Endothelial cell of umbilical vein (primary cell): ENCODE data around the gene NMRAL1. TPM values are rescaled to one million over a fixed set of nuclear protein-coding genes. Genes with fewer than 3 reads are reported as not detected.

Experiments
- BruUV-seq: library from RNA; stranded (reverse); fragments of 400-500 nt; replicated peaks from 2 replicates; lab custom pipeline; 2021; lab: Mats Ljungman, UMichigan
- CTCF ChIA-PET: fragments of 300-600, 350-600 bp; sonication (Branson Sonifier 250); formaldehyde crosslinking; loops from one replicate; lab custom pipeline; 2021; ENCODE audit warnings: antibody characterized with exemption, inconsistent platforms; lab: Charles Lee
- POLR2A ChIA-PET: fragments of 300-600, 350-600 bp; sonication (Branson Sonifier 250); formaldehyde crosslinking; loops from one replicate; lab custom pipeline; 2021; ENCODE audit warnings: antibody characterized with exemption, inconsistent platforms; lab: Charles Lee
- DNase-seq: peaks from one replicate; pipeline ENCODE4 v3.0.0-alpha.2; 2011; ENCODE audit warnings: low read depth, low spot score
- FAIRE-seq: peaks from 2 replicates; lab custom pipeline; 2011; peaks lifted over from hg19 to GRCh38; lab: Jason Lieb, UNC
- H2AFZ ChIP-seq: 2 replicates; pipeline ENCODE4 v1.6.0; 2012; ENCODE audit warnings: low read depth, low read length, control low read depth, inconsistent platforms
- H3K27ac ChIP-seq: 2 replicates; pipeline ENCODE4 v1.5.1; 2011; ENCODE audit warnings: low read depth, mild to moderate bottlenecking, control low read depth, low read length, moderate library complexity; ENCODE audit not compliant: insufficient read depth
- H3K27me3 ChIP-seq, 2 experiments: 2 replicates each; pipeline versions ENCODE4 v1.6.0 to v1.6.1; 2011; ENCODE audit warnings: low read length in 2 of 2, mixed read lengths in 1 of 2; ENCODE audit not compliant: control insufficient read depth in 2 of 2, insufficient read depth in 2 of 2
- H3K36me3 ChIP-seq, 2 experiments: 2 replicates in 1 of 2; 3 replicates in 1 of 2; pipeline ENCODE4 v1.5.1; 2011; ENCODE audit warnings: low read length in 2 of 2, mild to moderate bottlenecking in 1 of 2, moderate library complexity in 1 of 2; ENCODE audit not compliant: control insufficient read depth in 2 of 2, insufficient read depth in 2 of 2; ENCODE audit errors: extremely low read depth in 1 of 2
- H3K4me1 ChIP-seq: 3 replicates; pipeline ENCODE4 v1.5.1; 2011; ENCODE audit warnings: mild to moderate bottlenecking, low read length; ENCODE audit not compliant: control insufficient read depth, insufficient read depth; ENCODE audit errors: extremely low read depth
- H3K4me2 ChIP-seq: 2 replicates; pipeline ENCODE4 v1.6.1; 2011; ENCODE audit warnings: low read length, control low read depth, mixed read lengths; ENCODE audit not compliant: insufficient read depth
- H3K4me3 ChIP-seq, 3 experiments: fragments of 200-600 bp in 1 of 3; sonication (generic), shearing (Covaris generic) in 1 of 3; replicated peaks in 1 of 3; 2 replicates each; pipeline ENCODE4 v1.5.1; 2011 to 2016; ENCODE audit warnings: control low read depth in 3 of 3, low read length in 3 of 3, mild to moderate bottlenecking in 2 of 3, inconsistent platforms in 1 of 3, low read depth in 1 of 3, moderate library complexity in 1 of 3; ENCODE audit not compliant: insufficient read depth in 1 of 3
- H3K79me2 ChIP-seq: 2 replicates; pipeline ENCODE4 v1.6.0; 2012; ENCODE audit warnings: low read length, inconsistent platforms; ENCODE audit not compliant: control insufficient read depth, insufficient read depth
- H3K9ac ChIP-seq: replicated peaks from 2 replicates; pipeline ENCODE3; 2011; ENCODE audit warnings: low read length, control low read depth; ENCODE audit not compliant: insufficient read depth; ENCODE audit errors: extremely low read depth
- H3K9me1 ChIP-seq: replicated peaks from 3 replicates; pipeline ENCODE4 v1.6.0; 2011; ENCODE audit warnings: mild to moderate bottlenecking, low read length; ENCODE audit not compliant: control insufficient read depth, insufficient read depth; ENCODE audit errors: extremely low read depth
- H3K9me3 ChIP-seq: replicated peaks from 2 replicates; pipeline ENCODE4 v1.5.1; 2012; ENCODE audit warnings: low read length, inconsistent platforms; ENCODE audit not compliant: control insufficient read depth, insufficient read depth
- H4K20me1 ChIP-seq: replicated peaks from 2 replicates; pipeline ENCODE3; 2011; ENCODE audit warnings: mild to moderate bottlenecking, low read length; ENCODE audit not compliant: control insufficient read depth, insufficient read depth; ENCODE audit errors: extremely low read depth
- EZH2 ChIP-seq: IDR thresholded peaks from 2 replicates; pipeline ENCODE4 v1.6.1; 2012; ENCODE audit warnings: borderline replicate concordance, low read depth, mild to moderate bottlenecking, moderate library complexity, low read length, inconsistent platforms; ENCODE audit not compliant: severe bottlenecking
- FOS ChIP-seq: IDR thresholded peaks from 2 replicates; pipeline ENCODE4 v1.6.1; 2011; ENCODE audit warnings: mild to moderate bottlenecking, low read length, moderate library complexity, borderline replicate concordance; ENCODE audit not compliant: insufficient read depth
- GATA2 ChIP-seq: IDR thresholded peaks from 2 replicates; pipeline ENCODE4 v1.7.0; 2011; ENCODE audit warnings: low read depth, mild to moderate bottlenecking, moderate library complexity, mixed read lengths, low read length; ENCODE audit not compliant: insufficient read length, insufficient read depth
- JUN ChIP-seq: IDR thresholded peaks from 2 replicates; pipeline ENCODE4 v1.6.1; 2011; ENCODE audit warnings: borderline replicate concordance, low read depth; ENCODE audit not compliant: insufficient read length, insufficient read depth
- MYC ChIP-seq: IDR thresholded peaks from one replicate; pipeline ENCODE4 v1.6.1; 2011; ENCODE audit warnings: mild to moderate bottlenecking, low read depth, low read length
- POLR2A ChIP-seq: IDR thresholded peaks from 2 replicates; pipeline ENCODE4 v1.6.1; 2012; ENCODE audit warnings: low read depth, mild to moderate bottlenecking, control low read depth, low read length
- POLR2AphosphoS5 ChIP-seq: IDR thresholded peaks from 2 replicates; pipeline ENCODE4 v1.6.1; 2012; ENCODE audit warnings: low read depth, mild to moderate bottlenecking, control low read depth, low read length, moderate library complexity; ENCODE audit not compliant: insufficient read depth
- dilution Hi-C: fragments of 300-500 bp; cut with MboI; formaldehyde crosslinking; loops from one replicate; pipeline ENCODE4 v1.15.0; 2019; ENCODE audit warnings: low sequenced_read_pairs; ENCODE audit not compliant: extremely low pct_ligation_motif_present
- intact Hi-C: fragments of 100-400 bp; cut with micrococcal nuclease; formaldehyde crosslinking; loops from one replicate; pipeline ENCODE4 v1.10.0; 2022
- polyA plus RNA-seq, 4 experiments: library from polyadenylated mRNA; depleted of rRNA in 3 of 4; stranded (reverse) in 3 of 4; unstranded in 1 of 4; fragments of >200 nt; gene quantifications; 2 replicates each; pipeline versions ENCODE4 v1.2.1 to v1.2.3, GENCODE V29; 2011 to 2012; ENCODE audit warnings: missing spikeins in 1 of 4
- small RNA-seq: library from RNA; depleted of rRNA; stranded (forward); fragments of <200 nt; gene quantifications from one replicate; pipeline ENCODE3, GENCODE V24; 2012; ENCODE audit warnings: low replicate concordance, low read depth; ENCODE audit not compliant: insufficient read depth, insufficient read length
- total RNA-seq: library from RNA; stranded (reverse); gene quantifications from 2 replicates; pipeline ENCODE4 v1.2.3, GENCODE V29; 2021
- TF ChIP-seq, protein P1 (sequence below): IDR thresholded peaks from 2 replicates; pipeline ENCODE4 v1.6.1; 2011; ENCODE audit not compliant: insufficient read depth, insufficient read length
- TF ChIP-seq, protein P2 (sequence below), 2 donors: IDR thresholded peaks; 1 replicate in 1 of 2; 2 replicates in 1 of 2; pipeline ENCODE4 v1.5.1; 2011; ENCODE audit warnings: low read length in 2 of 2, mild to moderate bottlenecking in 2 of 2, moderate library complexity in 2 of 2, control low read depth in 1 of 2, inconsistent platforms in 1 of 2, low read depth in 1 of 2; ENCODE audit not compliant: insufficient read depth in 1 of 2; ENCODE audit errors: extremely low read depth in 1 of 2

The NMRAL1 gene
- total and polyA plus RNA-seq, 2 donors (not counting 3 experiments of a cell fraction or from before 2014, with no cell fraction given), result 48.0 to 84.4 TPM

DNA sequence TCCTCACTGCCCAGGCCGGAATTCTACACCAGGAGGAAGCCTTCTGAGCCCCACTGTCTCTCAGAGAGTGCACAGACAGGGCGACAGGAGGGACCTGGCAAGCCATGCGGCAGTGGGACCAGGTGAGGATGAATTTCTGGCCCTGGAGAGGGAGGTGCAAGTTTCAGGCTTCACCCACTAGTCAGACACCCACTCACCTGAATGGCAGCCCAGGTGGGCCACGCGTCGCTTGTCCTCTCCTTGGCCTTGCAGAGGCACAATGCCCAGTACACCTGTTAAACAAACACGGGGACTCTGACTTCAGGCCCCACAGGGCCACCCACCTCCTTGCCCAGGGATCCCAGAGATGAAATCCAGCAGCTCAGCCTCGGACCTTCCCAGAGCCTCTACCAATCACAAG lies 62.3 kb downstream of the NMRAL1 start:
- no peak for FAIRE-seq
- no peaks in the 10 kb centered on the region for H3K27me3 ChIP-seq
- TF ChIP-seq, protein P1, sequence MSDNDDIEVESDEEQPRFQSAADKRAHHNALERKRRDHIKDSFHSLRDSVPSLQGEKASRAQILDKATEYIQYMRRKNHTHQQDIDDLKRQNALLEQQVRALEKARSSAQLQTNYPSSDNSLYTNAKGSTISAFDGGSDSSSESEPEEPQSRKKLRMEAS, result no peak
- TF ChIP-seq GATA2 (no peak), POLR2A (no peak), POLR2AphosphoS5 (no peak), FOS (no peak), MYC (no peak), EZH2 (no peak), JUN (no peak)
- TF ChIP-seq, protein P2, sequence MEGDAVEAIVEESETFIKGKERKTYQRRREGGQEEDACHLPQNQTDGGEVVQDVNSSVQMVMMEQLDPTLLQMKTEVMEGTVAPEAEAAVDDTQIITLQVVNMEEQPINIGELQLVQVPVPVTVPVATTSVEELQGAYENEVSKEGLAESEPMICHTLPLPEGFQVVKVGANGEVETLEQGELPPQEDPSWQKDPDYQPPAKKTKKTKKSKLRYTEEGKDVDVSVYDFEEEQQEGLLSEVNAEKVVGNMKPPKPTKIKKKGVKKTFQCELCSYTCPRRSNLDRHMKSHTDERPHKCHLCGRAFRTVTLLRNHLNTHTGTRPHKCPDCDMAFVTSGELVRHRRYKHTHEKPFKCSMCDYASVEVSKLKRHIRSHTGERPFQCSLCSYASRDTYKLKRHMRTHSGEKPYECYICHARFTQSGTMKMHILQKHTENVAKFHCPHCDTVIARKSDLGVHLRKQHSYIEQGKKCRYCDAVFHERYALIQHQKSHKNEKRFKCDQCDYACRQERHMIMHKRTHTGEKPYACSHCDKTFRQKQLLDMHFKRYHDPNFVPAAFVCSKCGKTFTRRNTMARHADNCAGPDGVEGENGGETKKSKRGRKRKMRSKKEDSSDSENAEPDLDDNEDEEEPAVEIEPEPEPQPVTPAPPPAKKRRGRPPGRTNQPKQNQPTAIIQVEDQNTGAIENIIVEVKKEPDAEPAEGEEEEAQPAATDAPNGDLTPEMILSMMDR (IDR thresholded peaks at IDR 0.05; ENCODE audit: extremely low read depth in 1 of 2, insufficient read depth in 1 of 2, low read depth in 1 of 2, low read length in 2 of 2), result no peak
- intact Hi-C loops (no loop called here), dilution Hi-C loops (no loop called here)
- no TSS peak for BruUV-seq
- ChIA-PET CTCF (interaction anchor here (2.2 kb wide), 1 partner anchor 10 kb away, joined by 10 read pairs; no protein-coding TSS in a partner anchor), POLR2A (no interaction called here)
- no peak overlapping the region for H2AFZ ChIP-seq
- DNase-seq, result no peak
- no peaks in the 10 kb centered on the region for H3K9me1 ChIP-seq
- H3K79me2 ChIP-seq, result peaks cover 44% of the 10 kb centered on the region
- no peak overlapping the region for H3K9ac ChIP-seq
- no peaks in the 10 kb centered on the region for H4K20me1 ChIP-seq
- peaks cover 5 to 13% of the 10 kb centered on the region in 2 experiments for H3K36me3 ChIP-seq
- no peak overlapping the region for H3K4me2 ChIP-seq
- peaks cover 31% of the 10 kb centered on the region for H3K4me1 ChIP-seq
- H3K27ac ChIP-seq, result no peak overlapping the region
- H3K9me3 ChIP-seq, result no peaks in the 10 kb centered on the region
- no peak overlapping the region for H3K4me3 ChIP-seq

Small RNAs within 50 kb of the gene (small RNA-seq; reads per million reads assigned to genes)
- not detected for gene AC012676.2

Other genes with a start within 250 kb of the NMRAL1 start
- gene SRL, start 232.5 kb downstream of the NMRAL1 start, total RNA-seq, result 0.14 and 0.29 TPM in 2 replicates
- gene SRL, start 232.5 kb downstream of the NMRAL1 start, polyA plus RNA-seq, result 0.21 and 0.27 TPM in 2 replicates
- 11.1 and 12.4 TPM in 2 replicates for gene TFAP4, start 201.6 kb downstream of the NMRAL1 start, total RNA-seq
- 3.0 and 3.4 TPM in 2 replicates for gene TFAP4, start 201.6 kb downstream of the NMRAL1 start, polyA plus RNA-seq
- 10.1 and 11.3 TPM in 2 replicates for gene GLIS2, start 158.6 kb downstream of the NMRAL1 start, total RNA-seq
- 4.6 and 5.1 TPM in 2 replicates for gene GLIS2, start 158.6 kb downstream of the NMRAL1 start, polyA plus RNA-seq
- gene PAM16, start 123.3 kb downstream of the NMRAL1 start, total RNA-seq, result 35.8 and 40.0 TPM in 2 replicates
- 67.2 and 76.2 TPM in 2 replicates for gene PAM16, start 123.3 kb downstream of the NMRAL1 start, polyA plus RNA-seq
- 0.14 and 0.42 TPM in 2 replicates for gene VASN, start 102.8 kb downstream of the NMRAL1 start, total RNA-seq
- gene VASN, start 102.8 kb downstream of the NMRAL1 start, polyA plus RNA-seq, result 0.41 and 0.57 TPM in 2 replicates
- 70.4 and 72.3 TPM in 2 replicates for gene CORO7, start 58.0 kb downstream of the NMRAL1 start, total RNA-seq
- 42.5 and 57.1 TPM in 2 replicates for gene CORO7, start 58.0 kb downstream of the NMRAL1 start, polyA plus RNA-seq
- 40.6 and 45.4 TPM in 2 replicates for gene DNAJA3, start 48.8 kb downstream of the NMRAL1 start, total RNA-seq
- 29.0 and 33.4 TPM in 2 replicates for gene DNAJA3, start 48.8 kb downstream of the NMRAL1 start, polyA plus RNA-seq
- 80.7 and 92.6 TPM in 2 replicates for gene HMOX2, start 1.8 kb upstream of the NMRAL1 start, total RNA-seq
- gene HMOX2, start 1.8 kb upstream of the NMRAL1 start, polyA plus RNA-seq, result 86.3 and 91.0 TPM in 2 replicates
- 22.4 and 33.9 TPM in 2 replicates for gene CDIP1, start 64.1 kb upstream of the NMRAL1 start, total RNA-seq
- 37.4 and 47.6 TPM in 2 replicates for gene CDIP1, start 64.1 kb upstream of the NMRAL1 start, polyA plus RNA-seq
- not detected in 2 replicates for gene C16orf96, start 81.7 kb upstream of the NMRAL1 start, total RNA-seq
- not detected in 2 replicates for gene C16orf96, start 81.7 kb upstream of the NMRAL1 start, polyA plus RNA-seq
- gene UBALD1, start 140.3 kb upstream of the NMRAL1 start, total RNA-seq, result 41.6 and 43.8 TPM in 2 replicates
- 24.8 and 34.6 TPM in 2 replicates for gene UBALD1, start 140.3 kb upstream of the NMRAL1 start, polyA plus RNA-seq
- gene MGRN1, start 150.2 kb upstream of the NMRAL1 start, total RNA-seq, result 73.0 and 80.9 TPM in 2 replicates
- gene MGRN1, start 150.2 kb upstream of the NMRAL1 start, polyA plus RNA-seq, result 15.6 and 15.8 TPM in 2 replicates
- 22.8 and 24.7 TPM in 2 replicates for gene NUDT16L1, start 218.9 kb upstream of the NMRAL1 start, total RNA-seq
- gene NUDT16L1, start 218.9 kb upstream of the NMRAL1 start, polyA plus RNA-seq, result 53.1 and 65.3 TPM in 2 replicates